ENCODE measurements around the gene MED13.

GRCh38 chr17:61984821-61985220, 80.3 kb downstream of the MED13 start:
- no peak for TF ChIP-seq MYC (IDR thresholded peaks at IDR 0.05; ENCODE audit: borderline replicate concordance, low read length)
- TF ChIP-seq CTCF (IDR thresholded peaks at IDR 0.05), result no peak
- no peak for TF ChIP-seq RARB (CRISPR knock-in tag; IDR thresholded peaks at IDR 0.05)
- no peak for TF ChIP-seq EP300 (IDR thresholded peaks at IDR 0.05)
- TF ChIP-seq KDM5A (IDR thresholded peaks at IDR 0.05), result no peak
- no peak for TF ChIP-seq POLR2A (IDR thresholded peaks at IDR 0.05; ENCODE audit: low read length)
- no peak for TF ChIP-seq JUN (IDR thresholded peaks at IDR 0.05)
- no peak for TF ChIP-seq CHD2 (IDR thresholded peaks at IDR 0.05; ENCODE audit: low read length, partially characterized antibody)
- TF ChIP-seq RFX5 (IDR thresholded peaks at IDR 0.05), result no peak
- TF ChIP-seq USF2 (IDR thresholded peaks at IDR 0.05), result no peak
- TF ChIP-seq REST (IDR thresholded peaks at IDR 0.05), result no peak
- TF ChIP-seq EHMT2 (IDR thresholded peaks at IDR 0.05; ENCODE audit: low read depth), result no peak
- no peak for TF ChIP-seq SREBF2 (IDR thresholded peaks at IDR 0.05)
- no peak for TF ChIP-seq JUNB (IDR thresholded peaks at IDR 0.05)

Measured in A549 (cell line).